PC-9 (cell line): ENCODE data around the gene LPIN2. TPM values are rescaled to one million over a fixed set of nuclear protein-coding genes. Genes with fewer than 3 reads are reported as not detected.
"Not testable (repeated sequence)": the region's sequence is repeated elsewhere in the genome, so short reads cannot be mapped to it uniquely, and the experiment has no call there.

Source experiments
- BruUV-seq: library from RNA; stranded (reverse); fragments of 400-500 nt; replicated peaks from 2 replicates; lab custom pipeline; 2021; lab: Mats Ljungman, UMichigan
- CTCF ChIA-PET: fragments of 300-600 bp; sonication (Branson Sonifier 250); formaldehyde crosslinking; loops from one replicate; lab custom pipeline; 2022; ENCODE audit warnings: antibody characterized with exemption; lab: Charles Lee
- POLR2A ChIA-PET: fragments of 300-600 bp; sonication (Branson Sonifier 250); formaldehyde crosslinking; loops from one replicate; lab custom pipeline; 2022; ENCODE audit warnings: antibody characterized with exemption; ENCODE audit not compliant: unreplicated experiment; lab: Charles Lee
- DNase-seq, 2 experiments: peaks; one replicate each; pipeline versions ENCODE4 v3.0.0 to v3.0.0-alpha.2; 2015 to 2022; ENCODE audit warnings: mixed read lengths in 1 of 2
- H2AFZ ChIP-seq: fragments of 200-600 bp; sonication (generic); 2 replicates; pipeline ENCODE4 v1.8.1; 2017; ENCODE audit warnings: antibody characterized with exemption
- H3F3A ChIP-seq: fragments of 200-600 bp; sonication (generic); 2 replicates; pipeline ENCODE4 v1.8.1; 2017; ENCODE audit warnings: antibody characterized with exemption, mild to moderate bottlenecking, low read depth; ENCODE audit not compliant: insufficient read depth
- H3K27ac ChIP-seq: fragments of 200-600 bp; sonication (generic); 2 replicates; pipeline ENCODE4 v1.6.1; 2016; ENCODE audit warnings: mixed run types
- H3K27me3 ChIP-seq: fragments of 200-600 bp; sonication (generic); 2 replicates; pipeline ENCODE4 v1.6.1; 2016; ENCODE audit warnings: low read depth, mixed run types; ENCODE audit not compliant: insufficient read depth
- H3K36me3 ChIP-seq: fragments of 200-600 bp; sonication (generic); 2 replicates; pipeline ENCODE4 v1.6.1; 2016; ENCODE audit warnings: low read depth, mixed run types
- H3K4me1 ChIP-seq: fragments of 200-600 bp; sonication (generic); replicated peaks from 2 replicates; pipeline ENCODE4 v1.6.1; 2016; ENCODE audit warnings: mixed run types; ENCODE audit not compliant: insufficient read depth
- H3K4me2 ChIP-seq: fragments of 200-600 bp; sonication (generic); 2 replicates; pipeline ENCODE4 v1.6.1; 2017; ENCODE audit warnings: mixed run types
- H3K4me3 ChIP-seq: fragments of 200-600 bp; sonication (generic); 2 replicates; pipeline ENCODE4 v1.6.1; 2016; ENCODE audit warnings: mixed run types
- H3K79me2 ChIP-seq: fragments of 200-600 bp; sonication (generic); 2 replicates; pipeline ENCODE4 v1.6.1; 2017; ENCODE audit warnings: low read depth, mixed run types
- H3K9me2 ChIP-seq: fragments of 200-600 bp; sonication (generic); 2 replicates; pipeline ENCODE4 v1.8.1; 2017; ENCODE audit warnings: mild to moderate bottlenecking; ENCODE audit not compliant: insufficient read depth
- H3K9me3 ChIP-seq: fragments of 200-600 bp; sonication (generic); 2 replicates; pipeline ENCODE4 v1.8.1; 2016; ENCODE audit warnings: low read depth; ENCODE audit not compliant: insufficient read depth
- H4K20me1 ChIP-seq: fragments of 200-600 bp; sonication (generic); 2 replicates; pipeline ENCODE4 v1.8.1; 2017; ENCODE audit not compliant: insufficient read depth
- EZH2 ChIP-seq: fragments of 200-600 bp; sonication (generic); IDR thresholded peaks from 2 replicates; pipeline ENCODE4 v1.8.0; 2017; ENCODE audit warnings: antibody characterized with exemption, low read depth
- intact Hi-C: fragments of 100-400 bp; cut with micrococcal nuclease; formaldehyde crosslinking; loops from one replicate; pipeline ENCODE4 v1.10.0; 2022; ENCODE audit not compliant: unreplicated experiment
- total RNA-seq: library from RNA; stranded (reverse); gene quantifications from 2 replicates; pipeline ENCODE4 v1.2.3, GENCODE V29; 2021
- TF ChIP-seq, protein P1 (sequence below): fragments of 200-600 bp; sonication (generic); conservative IDR thresholded peaks from 2 replicates; pipeline ENCODE4 v1.6.1; 2017; ENCODE audit warnings: mixed run types, antibody characterized with exemption, mild to moderate bottlenecking, moderate library complexity

The LPIN2 gene
- total RNA-seq, 1 experiment from 2014 or later = 15.0 TPM

DNA sequence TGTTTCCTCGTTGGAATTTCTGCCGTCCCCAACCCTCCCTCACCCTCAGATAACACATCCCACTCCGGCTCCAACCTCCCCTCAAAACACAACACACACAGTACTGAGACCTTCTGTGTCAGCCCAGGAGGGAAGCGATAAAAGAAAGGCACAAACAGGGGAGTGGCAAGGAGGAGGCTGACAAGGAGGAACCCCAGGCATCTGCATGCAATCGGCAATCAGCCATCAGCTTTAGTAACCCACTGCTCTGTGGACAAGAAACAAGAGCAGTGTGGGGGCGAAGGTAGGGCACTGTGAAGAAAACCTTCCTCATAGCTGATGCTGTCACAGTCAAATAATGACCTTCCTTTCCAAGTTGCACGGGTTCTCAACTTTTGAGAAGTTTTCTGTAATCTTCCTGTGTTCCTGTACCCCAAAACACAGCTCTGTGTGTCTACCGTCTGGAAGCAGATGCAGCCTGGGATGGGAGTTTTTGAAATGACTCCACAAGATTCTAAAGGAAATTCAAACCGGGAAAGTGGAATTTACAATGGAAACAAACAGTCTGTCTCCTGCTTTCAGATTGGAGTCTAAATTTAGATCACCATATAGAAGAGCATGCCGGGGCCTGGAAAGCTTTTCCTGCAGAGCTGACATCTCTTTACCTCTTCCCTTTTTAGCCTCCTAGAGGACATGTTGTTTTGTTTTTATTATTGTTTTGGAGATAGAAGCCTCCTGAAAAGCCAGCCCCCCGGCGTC lies 16.4 kb upstream of the LPIN2 start:
- no TSS peak for BruUV-seq
- no peak for DNase-seq
- POLR2A ChIA-PET = no interaction called here

DNA sequence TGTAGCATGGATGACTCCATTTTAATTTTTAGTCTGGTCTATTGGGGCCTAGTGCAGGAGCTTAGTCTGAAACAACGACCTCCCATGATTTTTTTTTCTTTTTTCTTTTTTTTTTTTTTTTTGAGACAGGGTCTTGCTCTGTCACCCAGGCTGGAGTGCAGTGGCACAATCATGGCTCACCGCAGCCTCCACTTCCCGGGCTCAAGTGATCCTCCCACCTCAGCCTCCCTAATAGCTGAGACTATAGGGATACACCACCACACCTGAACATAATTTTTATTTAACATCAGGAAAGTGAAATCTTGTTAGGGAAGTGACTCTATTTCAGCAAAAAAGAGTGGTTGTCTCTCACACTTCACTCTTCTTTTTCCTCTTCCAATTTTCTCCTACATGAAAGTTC lies 15.2 kb upstream of the LPIN2 start:
- H3K9me2 ChIP-seq, H3K36me3 ChIP-seq, H3K4me3 ChIP-seq, CTCF ChIA-PET, H3K27me3 ChIP-seq, DNase-seq, POLR2A ChIA-PET, H3K9me3 ChIP-seq, H3F3A ChIP-seq, H2AFZ ChIP-seq, H3K79me2 ChIP-seq, H4K20me1 ChIP-seq, H3K27ac ChIP-seq, intact Hi-C loops, BruUV-seq, H3K4me2 ChIP-seq, H3K4me1 ChIP-seq: not testable (repeated sequence)

More for the DNA sequence above, 16.4 kb upstream of the LPIN2 start:
- Histone ChIP-seq H3K79me2 (no peaks in the 10 kb centered on the region), H4K20me1 (no peaks in the 10 kb centered on the region), H3K27me3 (no peaks in the 10 kb centered on the region), H3K4me2 (no peak overlapping the region), H3K9me2 (no peaks in the 10 kb centered on the region), H3K4me3 (no peak overlapping the region), H3K9me3 (no peaks in the 10 kb centered on the region), H3K4me1 (no peaks in the 10 kb centered on the region), H2AFZ (0 out of 2 replicates have a peak overlapping the region, but pooled peaks have one; percentile 32), H3F3A (peaks cover 9% of the 10 kb centered on the region; the same call in 1 of the 2 replicates), H3K27ac (no peak overlapping the region), H3K36me3 (no peaks in the 10 kb centered on the region)
- CTCF ChIA-PET = no interaction called here
- intact Hi-C loops = no loop called here
- TF ChIP-seq, protein P1, sequence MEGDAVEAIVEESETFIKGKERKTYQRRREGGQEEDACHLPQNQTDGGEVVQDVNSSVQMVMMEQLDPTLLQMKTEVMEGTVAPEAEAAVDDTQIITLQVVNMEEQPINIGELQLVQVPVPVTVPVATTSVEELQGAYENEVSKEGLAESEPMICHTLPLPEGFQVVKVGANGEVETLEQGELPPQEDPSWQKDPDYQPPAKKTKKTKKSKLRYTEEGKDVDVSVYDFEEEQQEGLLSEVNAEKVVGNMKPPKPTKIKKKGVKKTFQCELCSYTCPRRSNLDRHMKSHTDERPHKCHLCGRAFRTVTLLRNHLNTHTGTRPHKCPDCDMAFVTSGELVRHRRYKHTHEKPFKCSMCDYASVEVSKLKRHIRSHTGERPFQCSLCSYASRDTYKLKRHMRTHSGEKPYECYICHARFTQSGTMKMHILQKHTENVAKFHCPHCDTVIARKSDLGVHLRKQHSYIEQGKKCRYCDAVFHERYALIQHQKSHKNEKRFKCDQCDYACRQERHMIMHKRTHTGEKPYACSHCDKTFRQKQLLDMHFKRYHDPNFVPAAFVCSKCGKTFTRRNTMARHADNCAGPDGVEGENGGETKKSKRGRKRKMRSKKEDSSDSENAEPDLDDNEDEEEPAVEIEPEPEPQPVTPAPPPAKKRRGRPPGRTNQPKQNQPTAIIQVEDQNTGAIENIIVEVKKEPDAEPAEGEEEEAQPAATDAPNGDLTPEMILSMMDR = no peak
- TF ChIP-seq EZH2 = no peak

DNA sequence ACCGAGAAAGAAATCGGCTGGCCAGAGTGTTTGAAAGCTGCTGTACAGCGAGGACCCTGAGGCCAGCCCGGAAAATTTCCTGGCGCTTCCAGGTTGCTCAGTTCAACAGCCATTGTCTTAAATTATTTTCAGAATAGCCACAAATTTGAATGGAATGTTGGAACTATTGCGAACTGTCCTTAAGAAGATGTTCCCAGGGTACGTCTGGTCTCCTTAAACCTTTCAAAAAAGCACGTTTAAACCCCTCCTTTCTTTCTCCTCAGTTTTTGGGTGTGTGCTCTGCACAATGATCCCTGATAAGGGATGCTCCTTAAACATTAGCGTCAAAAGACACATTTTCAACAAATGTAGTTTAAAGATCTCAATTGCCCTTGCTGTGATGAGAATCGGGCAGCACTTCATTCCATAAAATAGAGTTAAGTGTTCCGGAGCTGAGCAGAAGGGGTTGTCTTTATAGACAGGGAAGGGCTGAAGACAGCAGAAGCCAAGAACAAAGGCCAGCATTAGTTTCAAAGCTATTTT lies 14.5 kb upstream of the LPIN2 start:
- intact Hi-C loops = no loop called here
- Histone ChIP-seq H3K9me2 (no peaks in the 10 kb centered on the region), H3F3A (peaks cover 9% of the 10 kb centered on the region; the same call in 1 of the 2 replicates), H3K36me3 (no peaks in the 10 kb centered on the region), H3K4me2 (no peak overlapping the region), H3K27me3 (no peaks in the 10 kb centered on the region), H4K20me1 (no peaks in the 10 kb centered on the region), H3K9me3 (no peaks in the 10 kb centered on the region), H3K27ac (no peak overlapping the region), H3K4me1 (no peaks in the 10 kb centered on the region), H3K79me2 (no peaks in the 10 kb centered on the region), H3K4me3 (no peak overlapping the region), H2AFZ (no peak overlapping the region)
- TF ChIP-seq, protein P1 = no peak
- TF ChIP-seq EZH2 = no peak
- no TSS peak for BruUV-seq
- DNase-seq = no peak
- CTCF ChIA-PET = no interaction called here
- POLR2A ChIA-PET = no interaction called here
